K562 (cell line): ENCODE measurements around the gene PACRG. TPM values are rescaled to one million over a fixed set of nuclear protein-coding genes. Genes with fewer than 3 reads are reported as not detected.

Experiments
- COPS2 ChIP-seq: fragments of 450-650 bp; conservative IDR thresholded peaks from 2 replicates; pipeline ENCODE4 v1.6.1; 2016; ENCODE audit warnings: mild to moderate bottlenecking, moderate library complexity
- E2F8 ChIP-seq: fragments of 450-650 bp; IDR thresholded peaks from 2 replicates; pipeline ENCODE4 v1.7.1; 2018; ENCODE audit warnings: mild to moderate bottlenecking, low read depth; ENCODE audit not compliant: partially characterized antibody
- KDM5B ChIP-seq: fragments of 200-600 bp; sonication (generic); IDR thresholded peaks from 2 replicates; pipeline ENCODE4 v1.6.1; 2012; ENCODE audit warnings: low read depth, mild to moderate bottlenecking, moderate library complexity, low read length, control low read depth, inconsistent platforms; ENCODE audit not compliant: insufficient replicate concordance
- SMAD2 ChIP-seq: fragments of 150-350 bp; IDR thresholded peaks from 2 replicates; pipeline ENCODE4 v1.6.1; 2014; ENCODE audit warnings: low read depth, mild to moderate bottlenecking, low read length
- TAF7 ChIP-seq: fragments of 450-650 bp; IDR thresholded peaks from 2 replicates; pipeline ENCODE4 v1.6.1; 2016; ENCODE audit warnings: missing genetic modification characterization, missing compliant biosample characterization
- TOE1 ChIP-seq, 2 experiments: fragments of 450-650 bp in 1 of 2; sonication (generic) in 1 of 2; formaldehyde crosslinking in 1 of 2; IDR thresholded peaks; 2 replicates each; pipeline versions ENCODE4 v1.7.1 to v1.8.0; 2016 to 2022; ENCODE audit warnings: borderline replicate concordance in 2 of 2, mild to moderate bottlenecking in 2 of 2, antibody characterized with exemption in 1 of 2, inconsistent platforms in 1 of 2, low read depth in 1 of 2, missing genetic modification reagents in 1 of 2, moderate library complexity in 1 of 2
- ZBTB49 ChIP-seq: sonication (generic); formaldehyde crosslinking; IDR thresholded peaks from 2 replicates; pipeline ENCODE4 v1.8.0; 2022; ENCODE audit warnings: missing genetic modification reagents, mild to moderate bottlenecking, borderline replicate concordance
- ZNF695 ChIP-seq: fragments of 450-650 bp; formaldehyde crosslinking; IDR thresholded peaks from 2 replicates; pipeline ENCODE4 v1.4.0; 2020; ENCODE audit warnings: mild to moderate bottlenecking, moderate library complexity
- polyA plus RNA-seq, 8 experiments: library from polyadenylated mRNA; depleted of rRNA in 4 of 8; stranded (reverse) in 5 of 8; unstranded in 3 of 8; fragments of >200 nt; fragmentation: Nextera tagmentation in 2 of 8; fragmentation: Illumina TruSeq in 1 of 8; extraction: Ambion mirVana in 2 of 8; extraction: Trizol in 1 of 8; gene quantifications; 2 replicates each; pipeline versions ENCODE4 v1.2.1 to v1.2.3, GENCODE V29; 2011 to 2014; ENCODE audit warnings: inconsistent platforms in 1 of 8, missing spikeins in 1 of 8
- total RNA-seq, 7 experiments: library from RNA; depleted of rRNA in 6 of 7; stranded (reverse); fragments of >200 nt in 6 of 7; fragmentation: Illumina TruSeq in 2 of 7; extraction: Trizol in 2 of 7; gene quantifications; 2 replicates each; pipeline versions ENCODE4 v1.2.1 to v1.2.3, GENCODE V29; 2011 to 2021; ENCODE audit warnings: low replicate concordance in 1 of 7

The PACRG gene
- total and polyA plus RNA-seq, 9 of the 15 experiments (the other 6 are each of a cell fraction or from before 2014, with no cell fraction given), result 0.04 TPM; not detected in 8

- no peak for TF ChIP-seq E2F8
- no peak for TF ChIP-seq ZNF695 (CRISPR knock-in tag)
- no peak for TF ChIP-seq SMAD2
- TF ChIP-seq COPS2, result no peak
- no peak for TF ChIP-seq TAF7 (tag)
- TF ChIP-seq TOE1 (IDR thresholded peaks at IDR 0.05; ENCODE audit: borderline replicate concordance), result no peak
- TF ChIP-seq TOE1 (CRISPR knock-in tag; IDR thresholded peaks at IDR 0.05; ENCODE audit: borderline replicate concordance, low read depth), result no peak
- TF ChIP-seq ZBTB49 (CRISPR knock-in tag), result no peak
- TF ChIP-seq KDM5B, result no peak
Measured at GRCh38 chr6:162701551-162701950, 26.2 kb upstream of the PACRG start (continued).
